Measurements from ENCODE around the gene ZFP92.

The ZFP92 gene

DNA sequence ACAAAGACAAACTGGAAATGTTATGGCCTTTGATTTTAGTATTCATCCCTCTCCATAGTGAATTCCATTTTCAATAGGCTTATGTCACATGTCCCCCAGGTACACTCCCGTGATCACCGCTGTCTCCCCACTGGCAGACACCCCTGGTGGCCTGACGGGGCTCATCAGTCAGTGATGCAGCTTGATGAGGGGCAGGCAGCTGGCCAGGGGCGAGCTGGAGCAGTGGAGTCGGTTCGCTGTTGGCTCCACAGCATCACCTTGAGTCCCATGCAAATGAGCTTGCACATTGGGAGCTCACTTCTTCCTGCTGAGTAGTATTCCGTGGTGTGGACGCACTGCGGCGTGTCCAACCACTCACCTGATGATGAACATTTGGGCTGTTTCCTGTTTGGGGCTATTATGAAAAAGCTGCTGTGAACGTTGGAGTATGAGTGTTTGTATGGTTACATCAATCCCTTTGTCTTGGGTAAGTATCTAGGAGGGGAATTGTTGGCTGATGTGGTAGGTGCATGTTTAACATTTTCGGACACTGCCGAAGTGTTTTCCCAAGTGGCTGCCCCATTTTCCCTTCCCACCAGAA lies 29.4 kb downstream of the ZFP92 start:
- no peak for DNase-seq (ENCODE audit: low read depth)
- H3K4me3 ChIP-seq (ENCODE audit: low read depth, low read length), result no peak overlapping the region
- TF ChIP-seq, protein P1, sequence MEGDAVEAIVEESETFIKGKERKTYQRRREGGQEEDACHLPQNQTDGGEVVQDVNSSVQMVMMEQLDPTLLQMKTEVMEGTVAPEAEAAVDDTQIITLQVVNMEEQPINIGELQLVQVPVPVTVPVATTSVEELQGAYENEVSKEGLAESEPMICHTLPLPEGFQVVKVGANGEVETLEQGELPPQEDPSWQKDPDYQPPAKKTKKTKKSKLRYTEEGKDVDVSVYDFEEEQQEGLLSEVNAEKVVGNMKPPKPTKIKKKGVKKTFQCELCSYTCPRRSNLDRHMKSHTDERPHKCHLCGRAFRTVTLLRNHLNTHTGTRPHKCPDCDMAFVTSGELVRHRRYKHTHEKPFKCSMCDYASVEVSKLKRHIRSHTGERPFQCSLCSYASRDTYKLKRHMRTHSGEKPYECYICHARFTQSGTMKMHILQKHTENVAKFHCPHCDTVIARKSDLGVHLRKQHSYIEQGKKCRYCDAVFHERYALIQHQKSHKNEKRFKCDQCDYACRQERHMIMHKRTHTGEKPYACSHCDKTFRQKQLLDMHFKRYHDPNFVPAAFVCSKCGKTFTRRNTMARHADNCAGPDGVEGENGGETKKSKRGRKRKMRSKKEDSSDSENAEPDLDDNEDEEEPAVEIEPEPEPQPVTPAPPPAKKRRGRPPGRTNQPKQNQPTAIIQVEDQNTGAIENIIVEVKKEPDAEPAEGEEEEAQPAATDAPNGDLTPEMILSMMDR (IDR thresholded peaks at IDR 0.05; ENCODE audit: insufficient read depth, low read depth, low read length, missing control alignments), result no peak

DNA sequence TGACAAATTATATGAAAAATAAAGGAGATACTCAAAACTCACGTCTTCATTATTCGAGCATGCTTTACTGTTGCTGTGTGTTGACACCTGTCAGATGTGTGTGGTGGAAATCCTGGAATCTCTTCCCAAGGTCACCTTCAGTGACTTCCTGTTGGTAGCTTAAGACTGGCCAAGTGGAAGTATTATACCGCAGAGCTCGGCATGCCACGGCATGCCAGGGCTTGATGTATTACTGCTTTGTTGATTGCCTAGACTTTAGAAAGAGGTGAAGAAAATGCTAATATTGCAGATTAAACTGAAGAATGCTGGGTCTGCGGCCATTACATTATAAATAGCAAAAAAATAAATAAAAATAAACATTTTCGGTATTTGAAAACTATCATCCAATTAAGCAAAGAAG lies 30.0 kb downstream of the ZFP92 start:
- no peak for DNase-seq (ENCODE audit: low read depth)

DNA sequence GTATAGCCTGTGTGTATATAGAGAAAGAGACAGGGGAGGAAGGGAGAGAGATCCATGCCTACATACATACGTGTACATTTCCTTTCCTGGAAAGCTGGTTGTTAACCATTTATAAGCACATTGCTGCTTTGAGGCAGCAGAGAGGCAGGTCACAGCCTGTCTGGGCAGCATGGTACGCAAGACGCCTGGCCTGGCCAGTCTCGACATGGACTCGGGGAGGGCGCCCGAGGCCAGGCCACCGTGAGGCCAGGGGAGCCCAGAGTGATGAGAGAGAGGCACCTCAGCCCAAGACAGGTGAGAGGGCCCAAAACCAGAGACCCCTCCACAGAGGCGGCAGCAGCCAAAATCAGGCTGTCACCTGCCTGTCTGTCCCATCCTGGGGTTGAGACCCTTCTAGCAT lies 30.7 kb downstream of the ZFP92 start:
- H3K4me3 ChIP-seq (ENCODE audit: low read depth, low read length), result no peak overlapping the region
- DNase-seq (ENCODE audit: low read depth), result no peak

More for the DNA sequence above, 30.0 kb downstream of the ZFP92 start:
- no peak overlapping the region for H3K4me3 ChIP-seq (ENCODE audit: low read depth, low read length)
- TF ChIP-seq, protein P1 (IDR thresholded peaks at IDR 0.05; ENCODE audit: insufficient read depth, low read depth, low read length, missing control alignments), result no peak

DNA sequence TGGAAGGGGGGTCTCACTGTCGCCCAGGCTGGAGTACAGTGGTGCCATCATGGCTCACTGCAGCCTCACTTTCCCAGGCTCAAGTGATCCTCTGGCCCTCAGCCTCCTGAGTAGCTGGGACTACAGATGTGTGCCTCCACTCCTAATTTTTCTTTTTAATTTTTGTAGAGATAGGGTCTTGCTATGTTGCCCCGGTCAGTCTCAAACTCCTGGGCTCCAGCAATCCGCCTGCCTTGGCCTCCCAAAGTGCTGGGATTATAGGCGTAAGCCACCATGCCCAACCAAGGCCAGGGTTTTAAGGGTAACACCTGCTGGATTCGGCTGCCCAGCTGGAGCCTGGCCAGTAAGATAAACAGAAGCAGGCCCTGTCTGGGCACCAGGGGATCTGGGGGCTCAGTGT lies 31.2 kb downstream of the ZFP92 start:
- DNase-seq (ENCODE audit: low read depth), result no peak
- TF ChIP-seq, protein P1 (IDR thresholded peaks at IDR 0.05; ENCODE audit: insufficient read depth, low read depth, low read length, missing control alignments), result no peak
- H3K4me3 ChIP-seq (ENCODE audit: low read depth, low read length), result no peak overlapping the region

More for the DNA sequence above, 30.7 kb downstream of the ZFP92 start:
- TF ChIP-seq, protein P1 (IDR thresholded peaks at IDR 0.05; ENCODE audit: insufficient read depth, low read depth, low read length, missing control alignments), result no peak

DNA sequence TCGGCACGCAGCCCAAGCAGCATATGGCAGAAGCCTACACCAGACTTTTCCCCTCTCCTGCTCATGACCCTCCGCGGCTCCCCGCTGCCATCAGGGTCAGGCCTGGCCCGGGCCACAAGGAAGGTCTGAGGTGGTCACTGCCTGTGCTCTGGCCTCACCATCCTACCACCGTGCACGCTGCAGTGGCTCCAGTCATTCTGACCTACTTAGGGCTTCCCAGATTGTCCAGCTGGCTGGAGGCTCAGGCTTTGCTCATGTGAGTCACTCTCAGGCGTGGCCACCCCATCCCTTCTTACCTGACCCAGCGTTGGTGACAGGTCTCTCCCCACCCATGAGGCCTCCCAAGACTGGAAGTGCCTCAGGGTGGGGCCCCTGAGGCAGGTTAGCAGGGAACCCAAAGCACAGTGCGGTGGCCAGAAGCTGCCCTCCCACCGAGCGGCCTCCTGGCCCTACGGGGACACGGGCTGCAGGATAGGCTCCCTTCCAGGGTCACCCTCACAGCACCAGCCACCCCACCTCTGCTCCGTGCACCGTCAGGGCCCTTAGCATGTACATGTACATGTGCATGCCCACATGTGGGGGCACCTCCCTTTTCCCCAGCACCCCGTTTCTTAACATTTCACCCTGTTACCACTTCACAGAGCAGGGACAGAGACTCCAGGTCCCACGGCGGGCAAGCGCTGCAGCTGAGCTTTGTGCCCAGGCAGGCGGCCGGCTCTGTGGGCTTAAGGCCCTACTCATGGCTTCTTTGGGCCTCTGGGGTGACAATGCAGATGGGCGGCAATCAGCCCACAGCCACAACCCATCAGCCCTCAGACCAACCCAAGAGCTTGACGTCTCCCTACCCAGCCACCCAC lies 32.4 kb downstream of the ZFP92 start:
- no peak for DNase-seq (ENCODE audit: low read depth)

DNA sequence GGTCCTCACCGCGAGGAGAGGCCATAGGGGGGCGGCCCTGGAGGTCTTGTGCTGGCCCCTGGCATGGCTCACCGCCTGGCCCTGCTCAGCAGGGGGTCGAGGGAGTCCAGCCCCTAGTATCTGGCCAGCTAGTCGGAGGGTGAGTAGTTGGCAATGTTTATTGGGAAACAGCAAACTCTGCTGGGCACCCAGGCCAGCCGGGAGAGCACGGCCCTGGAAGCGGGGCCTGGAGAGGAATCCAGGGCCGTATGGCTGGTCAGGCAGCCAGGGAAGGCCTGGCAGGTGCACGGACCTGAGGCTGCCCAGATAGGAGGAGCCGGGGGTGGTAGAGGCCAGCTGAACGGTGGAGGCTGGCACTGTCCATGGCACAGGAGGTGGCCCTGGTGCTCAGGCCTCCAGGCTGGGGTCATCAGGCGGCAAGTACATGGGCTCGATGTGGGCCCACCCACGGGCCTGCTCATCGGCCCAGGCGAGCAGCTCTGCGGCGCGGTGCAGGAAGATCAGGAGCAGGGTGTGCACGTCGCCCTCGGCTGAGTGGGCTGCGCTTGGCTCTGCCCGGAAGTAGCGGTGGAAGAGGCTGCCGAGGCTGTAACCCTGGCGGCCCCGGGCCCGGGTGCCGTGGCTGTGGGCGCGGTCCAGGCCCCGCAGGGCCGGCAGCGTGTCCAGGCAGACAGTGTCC lies 33.2 kb downstream of the ZFP92 start:
- H3K4me3 ChIP-seq (ENCODE audit: low read depth, low read length), result no peak overlapping the region
- TF ChIP-seq, protein P1 (IDR thresholded peaks at IDR 0.05; ENCODE audit: insufficient read depth, low read depth, low read length, missing control alignments), result no peak
- DNase-seq (ENCODE audit: low read depth), result no peak

More for the DNA sequence above, 32.4 kb downstream of the ZFP92 start:
- TF ChIP-seq, protein P1 (IDR thresholded peaks at IDR 0.05; ENCODE audit: insufficient read depth, low read depth, low read length, missing control alignments), result no peak
- H3K4me3 ChIP-seq (ENCODE audit: low read depth, low read length), result no peak overlapping the region

Data from GM12865 (cell line).